HepG2 (cell line): ENCODE measurements around the gene WBP2NL. TPM values are rescaled to one million over a fixed set of nuclear protein-coding genes. Genes with fewer than 3 reads are reported as not detected.

ENCODE experiments used
- ATAC-seq: fragments of 200-7000 bp; cut with Tn5 transposase; 3 replicates; pipeline ENCODE4 v1.9.1; 2020; ENCODE audit warnings: mild to moderate bottlenecking, moderate library complexity
- BruUV-seq: library from RNA; stranded (reverse); fragments of 400-500 nt; replicated peaks from 2 replicates; lab custom pipeline; 2021; lab: Mats Ljungman, UMichigan
- CTCF ChIA-PET: fragments of 300-600 bp; formaldehyde crosslinking; extraction: SDS; loops from one replicate; lab custom pipeline; 2021; ENCODE audit warnings: low total read pairs, inconsistent platforms, low intra/inter-chr PET ratio; lab: Yijun Ruan, JAX
- POLR2A ChIA-PET: fragments of 350-600 bp; sonication (Branson Sonifier 250); formaldehyde crosslinking; loops from one replicate; lab custom pipeline; 2020; ENCODE audit warnings: antibody characterized with exemption, inconsistent platforms; lab: Yijun Ruan, JAX
- DNase-seq: peaks from one replicate; pipeline ENCODE4 v3.0.0-alpha.2; 2015; ENCODE audit warnings: low spot score
- FAIRE-seq: peaks from 3 replicates; lab custom pipeline; 2011; peaks lifted over from hg19 to GRCh38; lab: Jason Lieb, UNC
- H2AFZ ChIP-seq: one replicate; pipeline ENCODE4 v1.6.1; 2011; ENCODE audit warnings: low read length, inconsistent platforms
- H3K27ac ChIP-seq: fragments of 300-600 bp; 3 replicates; pipeline ENCODE4 v1.8.0; 2011; ENCODE audit warnings: mixed run types, mild to moderate bottlenecking, mixed read lengths, low read length, inconsistent platforms; ENCODE audit not compliant: insufficient read depth; ENCODE audit errors: extremely low read length
- H3K27me3 ChIP-seq, 2 experiments: fragments of 200-600 bp in 1 of 2; 2 replicates in 1 of 2; 3 replicates in 1 of 2; pipeline versions ENCODE4 v1.6.0 to v1.8.0; 2011; ENCODE audit warnings: low read length in 2 of 2, mild to moderate bottlenecking in 2 of 2, moderate library complexity in 2 of 2, inconsistent platforms in 1 of 2; ENCODE audit not compliant: insufficient read depth in 2 of 2, control insufficient read depth in 1 of 2
- H3K36me3 ChIP-seq, 2 experiments: fragments of 200-600 bp in 1 of 2; replicated peaks in 1 of 2; 2 replicates in 1 of 2; 3 replicates in 1 of 2; pipeline versions ENCODE4 v1.5.1 to v1.8.0; 2011; ENCODE audit warnings: low read length in 2 of 2, inconsistent platforms in 1 of 2; ENCODE audit not compliant: insufficient read depth in 2 of 2, control insufficient read depth in 1 of 2
- H3K4me1 ChIP-seq: 2 replicates; pipeline ENCODE4 v1.5.1; 2012; ENCODE audit warnings: low read length, inconsistent platforms; ENCODE audit not compliant: insufficient read depth
- H3K4me2 ChIP-seq: 2 replicates; pipeline ENCODE4 v1.6.0; 2011; ENCODE audit warnings: low read depth, low read length, inconsistent platforms
- H3K4me3 ChIP-seq, 3 experiments: fragments of 200-600 bp in 1 of 3; sonication (generic), shearing (Covaris generic) in 1 of 3; replicated peaks in 1 of 3; 2 replicates each; pipeline ENCODE4 v1.5.1; 2011 to 2016; ENCODE audit warnings: low read length in 3 of 3, inconsistent platforms in 2 of 3, low read depth in 2 of 3, mild to moderate bottlenecking in 2 of 3, control low read depth in 1 of 3, mixed read lengths in 1 of 3; ENCODE audit not compliant: insufficient read depth in 1 of 3
- H3K79me2 ChIP-seq: one replicate; pipeline ENCODE4 v1.6.1; 2011; ENCODE audit warnings: low read length, inconsistent platforms; ENCODE audit not compliant: insufficient read depth
- H3K9ac ChIP-seq: 2 replicates; pipeline ENCODE4 v1.6.0; 2011; ENCODE audit warnings: mild to moderate bottlenecking, low read depth, low read length, inconsistent platforms; ENCODE audit not compliant: insufficient read depth
- H3K9me3 ChIP-seq: 2 replicates; pipeline ENCODE4 v1.5.1; 2012; ENCODE audit warnings: mild to moderate bottlenecking, low read length
- H4K20me1 ChIP-seq: 2 replicates; pipeline ENCODE4 v1.6.0; 2011; ENCODE audit warnings: inconsistent platforms, mild to moderate bottlenecking, low read length, moderate library complexity; ENCODE audit not compliant: insufficient read depth
- ETV5 ChIP-seq: IDR thresholded peaks from 2 replicates; pipeline ENCODE4 v1.6.1; 2018; ENCODE audit warnings: missing biosample characterization, missing genetic modification reagents, inconsistent platforms, borderline replicate concordance
- FOXP1 ChIP-seq, 2 experiments: fragments of 450-650 bp in 1 of 2; IDR thresholded peaks; 2 replicates each; pipeline ENCODE4 v1.6.1; 2017 to 2018; ENCODE audit warnings: antibody characterized with exemption in 1 of 2
- GLI4 ChIP-seq: sonication (generic); formaldehyde crosslinking; IDR thresholded peaks from 2 replicates; pipeline ENCODE4 v1.5.1; 2020; ENCODE audit warnings: missing genetic modification reagents, mild to moderate bottlenecking, moderate library complexity, borderline replicate concordance
- PAX8 ChIP-seq: sonication (generic); formaldehyde crosslinking; IDR thresholded peaks from 2 replicates; pipeline ENCODE4 v1.8.0; 2022; ENCODE audit warnings: mild to moderate bottlenecking, missing genetic modification reagents, borderline replicate concordance
- SMYD3 ChIP-seq: sonication (generic); formaldehyde crosslinking; IDR thresholded peaks from 2 replicates; pipeline ENCODE4 v1.8.1; 2023; ENCODE audit warnings: mild to moderate bottlenecking, missing genetic modification reagents
- TFDP1 ChIP-seq: IDR thresholded peaks from 2 replicates; pipeline ENCODE4 v1.6.1; 2016; ENCODE audit warnings: missing compliant biosample characterization, missing genetic modification reagents, borderline replicate concordance
- ZNF75D ChIP-seq: sonication (generic); formaldehyde crosslinking; IDR thresholded peaks from 2 replicates; pipeline ENCODE4 v1.8.1; 2023; ENCODE audit warnings: missing genetic modification reagents, mild to moderate bottlenecking, borderline replicate concordance
- ZNF780A ChIP-seq: sonication (generic); formaldehyde crosslinking; IDR thresholded peaks from 2 replicates; pipeline ENCODE4 v1.8.0; 2022; ENCODE audit warnings: mild to moderate bottlenecking, missing genetic modification reagents, moderate library complexity
- ZNF850 ChIP-seq: sonication (generic); formaldehyde crosslinking; conservative IDR thresholded peaks from 2 replicates; pipeline ENCODE4 v1.9.0; 2021; ENCODE audit warnings: mild to moderate bottlenecking, missing genetic modification reagents
- WGBS: methylation state at CpG from one replicate; pipeline ENCODE4 v1.1.6; 2017; ENCODE audit warnings: low lambda C conversion rate; 5-methylcytosine and 5-hydroxymethylcytosine counted together
- in situ Hi-C: cut with HindIII; loops from 2 replicates; pipeline ENCODE4 v1.10.0; 2017; ENCODE audit warnings: low pct_unique_long_range_greater_than_20kb; ENCODE audit not compliant: extremely low pct_ligation_motif_present
- intact Hi-C: fragments of 100-400 bp; cut with micrococcal nuclease; formaldehyde crosslinking; loops from one replicate; pipeline ENCODE4 v1.10.0; 2022; ENCODE audit not compliant: unreplicated experiment
- polyA plus RNA-seq, 8 experiments: library from polyadenylated mRNA; depleted of rRNA in 3 of 8; stranded (reverse) in 7 of 8; unstranded in 1 of 8; fragments of >200 nt; fragmentation: Illumina TruSeq in 4 of 8; extraction: Trizol in 4 of 8; gene quantifications; 2 replicates each; pipeline versions ENCODE4 v1.2.1 to v1.2.3, GENCODE V29; 2011 to 2016; ENCODE audit warnings: low read depth in 4 of 8, missing spikeins in 1 of 8, mixed read lengths in 1 of 8; ENCODE audit not compliant: insufficient read depth in 1 of 8
- total RNA-seq, 5 experiments: library from RNA; depleted of rRNA; stranded (reverse); fragments of >200 nt; fragmentation: Illumina TruSeq; extraction: Trizol; gene quantifications; 2 replicates each; pipeline ENCODE4 v1.2.3, GENCODE V29; 2016; ENCODE audit warnings: low read depth in 1 of 5
- TF ChIP-seq, protein P1 (sequence below): sonication (generic); formaldehyde crosslinking; IDR thresholded peaks from 2 replicates; pipeline ENCODE4 v1.4.0; 2020; ENCODE audit warnings: missing genetic modification reagents, low read depth, mild to moderate bottlenecking, borderline replicate concordance

Gene WBP2NL
- total and polyA plus RNA-seq, 2 of the 13 experiments (the other 11 are each of a cell fraction or from before 2014, with no cell fraction given), result not detected

DNA sequence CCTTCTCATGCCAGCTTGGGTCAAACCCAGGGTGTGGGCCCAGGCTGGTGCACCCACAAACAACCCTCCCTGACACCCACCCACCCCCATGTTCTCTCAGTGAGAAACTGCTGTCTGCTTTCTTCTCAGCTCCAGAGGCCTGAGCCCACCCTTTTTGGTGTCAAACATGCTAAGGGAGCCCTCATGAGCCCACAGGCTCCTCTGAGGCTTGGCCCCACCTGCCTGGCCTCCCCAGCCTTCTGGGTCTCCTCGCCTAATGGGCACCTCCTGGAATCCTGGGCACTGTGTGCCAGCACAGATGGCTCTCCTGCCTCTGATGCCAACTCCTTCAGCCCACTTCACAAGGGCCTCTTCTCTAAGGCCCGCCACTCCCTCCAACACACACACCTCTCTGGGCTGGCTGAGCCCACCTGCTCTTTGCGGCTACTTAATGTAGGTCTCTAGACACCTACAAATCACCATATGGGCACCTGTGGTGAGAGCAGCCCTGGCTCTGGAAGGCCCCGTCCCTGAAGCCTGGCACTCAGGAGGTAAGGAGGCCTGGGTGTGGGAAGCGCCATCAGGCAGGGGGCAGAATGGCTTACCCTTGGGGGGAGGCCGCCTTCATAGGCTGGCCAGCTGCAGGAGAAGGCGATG, 67.7 kb downstream of the WBP2NL start:
- no peak for TF ChIP-seq TFDP1 (CRISPR knock-in tag)
- no peak for TF ChIP-seq ZNF850
- no peak for TF ChIP-seq FOXP1 (IDR thresholded peaks at IDR 0.05)
- TF ChIP-seq FOXP1 (CRISPR knock-in tag; IDR thresholded peaks at IDR 0.05), result no peak
- TF ChIP-seq ETV5 (CRISPR knock-in tag), result no peak
- no peak for TF ChIP-seq GLI4
- no peak for TF ChIP-seq ZNF780A
- no peak for TF ChIP-seq SMYD3
- TF ChIP-seq, protein P1, sequence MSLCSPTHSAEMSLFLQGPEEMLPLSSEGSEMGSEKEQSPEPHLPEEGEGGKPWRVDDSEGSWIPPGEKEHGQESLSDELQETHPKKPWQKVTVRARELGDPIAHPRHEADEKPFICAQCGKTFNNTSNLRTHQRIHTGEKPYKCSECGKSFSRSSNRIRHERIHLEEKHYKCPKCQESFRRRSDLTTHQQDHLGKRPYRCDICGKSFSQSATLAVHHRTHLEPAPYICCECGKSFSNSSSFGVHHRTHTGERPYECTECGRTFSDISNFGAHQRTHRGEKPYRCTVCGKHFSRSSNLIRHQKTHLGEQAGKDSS (CRISPR knock-in tag), result no peak
- TF ChIP-seq ZNF75D, result no peak
- TF ChIP-seq PAX8 (CRISPR knock-in tag), result no peak
- H4K20me1 ChIP-seq, result no peaks in the 10 kb centered on the region
- no peak overlapping the region for H3K27ac ChIP-seq
- no peak for DNase-seq
- H3K36me3 ChIP-seq, result peaks cover 6 to 7% of the 10 kb centered on the region in 2 experiments; a peak in 3 of 5 replicates
- no peak for FAIRE-seq
- H3K9me3 ChIP-seq, result no peaks in the 10 kb centered on the region
- CTCF ChIA-PET, result no interaction called here
- intact Hi-C loops, result no loop called here
- POLR2A ChIA-PET, result no interaction called here
- no peak overlapping the region for H3K9ac ChIP-seq
- WGBS, result 94% methylated on average over 3 of the region's 7 CpGs
- peaks cover 28% of the 10 kb centered on the region for H3K4me1 ChIP-seq
- in situ Hi-C loops, result no loop called here
- no peaks in the 10 kb centered on the region for H3K27me3 ChIP-seq
- ATAC-seq, result no peak
- H3K4me3 ChIP-seq, result no peak overlapping the region
- BruUV-seq, result no TSS peak
- no peaks in the 10 kb centered on the region for H3K79me2 ChIP-seq
- no peak overlapping the region for H3K4me2 ChIP-seq
- H2AFZ ChIP-seq, result no peak overlapping the region
